IPS DF 6.9 (cell line): ENCODE results near the gene ACER3.

Experiments
- DNase-seq: peaks from one replicate; pipeline ENCODE4 v3.0.0-alpha.2; 2013; ENCODE audit warnings: low read depth, low spot score
- H3K27ac ChIP-seq: one replicate; pipeline ENCODE4 v1.5.1; 2013; ENCODE audit warnings: low read length, control low read depth
- H3K27me3 ChIP-seq: 2 replicates; pipeline ENCODE4 v1.6.1; 2013; ENCODE audit warnings: mild to moderate bottlenecking, low read length; ENCODE audit not compliant: control insufficient read depth, insufficient read depth
- H3K36me3 ChIP-seq: 2 replicates; pipeline ENCODE4 v1.6.1; 2013; ENCODE audit warnings: low read length; ENCODE audit not compliant: control insufficient read depth, insufficient read depth
- H3K4me1 ChIP-seq: 2 replicates; pipeline ENCODE4 v1.6.1; 2013; ENCODE audit warnings: low read length; ENCODE audit not compliant: control insufficient read depth, insufficient read depth
- H3K4me3 ChIP-seq: 2 replicates; pipeline ENCODE4 v1.5.1; 2013; ENCODE audit warnings: mild to moderate bottlenecking, low read length
- H3K9me3 ChIP-seq: 2 replicates; pipeline ENCODE4 v1.6.1; 2013; ENCODE audit warnings: low read length, inconsistent platforms; ENCODE audit not compliant: control insufficient read depth, insufficient read depth
- WGBS: extraction: QIAGEN DNeasy Blood & Tissue Kit; methylation state at CpG from one replicate; pipeline ENCODE4 v1.1.7; 2013; ENCODE audit warnings: mixed read lengths, missing lambda C conversion rate; ENCODE audit not compliant: insufficient read length, insufficient coverage; 5-methylcytosine and 5-hydroxymethylcytosine counted together

Gene ACER3

GRCh38 chr11:77019976-77020595 is 159.4 kb downstream of the ACER3 start:
- H3K27me3 ChIP-seq = no peaks in the 10 kb centered on the region
- no peaks in the 10 kb centered on the region for H3K36me3 ChIP-seq
- DNase-seq = no peak
- H3K9me3 ChIP-seq = no peaks in the 10 kb centered on the region
- 0 out of 2 replicates have a peak, but pooled peaks cover 2% of the 10 kb centered on the region for H3K4me1 ChIP-seq
- no CpG with 5 or more reads among the region's 2 CpGs for WGBS
- no peak overlapping the region for H3K27ac ChIP-seq
- H3K4me3 ChIP-seq = no peak overlapping the region

GRCh38 chr11:77020734-77021133 is 160.0 kb downstream of the ACER3 start:
- no peak overlapping the region for H3K27ac ChIP-seq

GRCh38 chr11:77024745-77025144 is 164.0 kb downstream of the ACER3 start:
- H3K36me3 ChIP-seq = no peaks in the 10 kb centered on the region
- no peak overlapping the region for H3K4me3 ChIP-seq
- no peaks in the 10 kb centered on the region for H3K9me3 ChIP-seq
- H3K27me3 ChIP-seq = no peaks in the 10 kb centered on the region
- no peak for DNase-seq
- 0 out of 2 replicates have a peak, but pooled peaks cover 2% of the 10 kb centered on the region for H3K4me1 ChIP-seq
- no peak overlapping the region for H3K27ac ChIP-seq

More at GRCh38 chr11:77020734-77021133, 160.0 kb downstream of the ACER3 start:
- WGBS = no CpG with 5 or more reads among the region's 2 CpGs
- no peak for DNase-seq
- no peaks in the 10 kb centered on the region for H3K36me3 ChIP-seq
- no peaks in the 10 kb centered on the region for H3K9me3 ChIP-seq
- H3K4me1 ChIP-seq = 0 out of 2 replicates have a peak, but pooled peaks cover 2% of the 10 kb centered on the region
- no peak overlapping the region for H3K4me3 ChIP-seq
- no peaks in the 10 kb centered on the region for H3K27me3 ChIP-seq

GRCh38 chr11:77026221-77026620 is 165.5 kb downstream of the ACER3 start:
- WGBS = no CpG with 5 or more reads among the region's 3 CpGs
- Histone ChIP-seq H3K36me3 (no peaks in the 10 kb centered on the region), H3K27ac (no peak overlapping the region), H3K27me3 (no peaks in the 10 kb centered on the region), H3K4me1 (no peaks in the 10 kb centered on the region), H3K4me3 (no peak overlapping the region), H3K9me3 (no peaks in the 10 kb centered on the region)
- no peak for DNase-seq

- Histone ChIP-seq H3K27me3 (no peaks in the 10 kb centered on the region), H3K36me3 (no peaks in the 10 kb centered on the region), H3K4me1 (no peaks in the 10 kb centered on the region), H3K27ac (no peak overlapping the region), H3K9me3 (no peaks in the 10 kb centered on the region), H3K4me3 (no peak overlapping the region)
- DNase-seq = no peak
- WGBS = no CpG with 5 or more reads among the region's 2 CpGs
Observed at GRCh38 chr11:77026743-77027142, 166.0 kb downstream of the ACER3 start.

GRCh38 chr11:77027275-77027674 is 166.6 kb downstream of the ACER3 start:
- no peak overlapping the region for H3K27ac ChIP-seq
- no peaks in the 10 kb centered on the region for H3K9me3 ChIP-seq
- H3K4me3 ChIP-seq = no peak overlapping the region
- no peaks in the 10 kb centered on the region for H3K4me1 ChIP-seq
- no CpG with 5 or more reads among the region's 1 CpG for WGBS
- no peaks in the 10 kb centered on the region for H3K27me3 ChIP-seq
- no peak for DNase-seq
- no peaks in the 10 kb centered on the region for H3K36me3 ChIP-seq

GRCh38 chr11:77029829-77030228 is 169.1 kb downstream of the ACER3 start:
- Histone ChIP-seq H3K36me3 (no peaks in the 10 kb centered on the region), H3K27me3 (no peaks in the 10 kb centered on the region), H3K4me1 (no peaks in the 10 kb centered on the region), H3K27ac (no peak overlapping the region), H3K4me3 (no peak overlapping the region), H3K9me3 (no peaks in the 10 kb centered on the region)
- WGBS = no CpG with 5 or more reads among the region's 7 CpGs
- no peak for DNase-seq

- Histone ChIP-seq H3K4me3 (no peak overlapping the region), H3K27ac (no peak overlapping the region), H3K27me3 (no peaks in the 10 kb centered on the region), H3K4me1 (no peaks in the 10 kb centered on the region), H3K9me3 (no peaks in the 10 kb centered on the region), H3K36me3 (no peaks in the 10 kb centered on the region)
- no peak for DNase-seq
- WGBS = no CpG with 5 or more reads among the region's 12 CpGs
Observed at GRCh38 chr11:77030834-77031414, 170.2 kb downstream of the ACER3 start.

- DNase-seq = no peak
- Histone ChIP-seq H3K9me3 (no peaks in the 10 kb centered on the region), H3K4me3 (no peak overlapping the region), H3K27me3 (no peaks in the 10 kb centered on the region), H3K36me3 (no peaks in the 10 kb centered on the region), H3K27ac (no peak overlapping the region), H3K4me1 (no peaks in the 10 kb centered on the region)
- no CpG with 5 or more reads among the region's 3 CpGs for WGBS
Observed at GRCh38 chr11:77031599-77031998, 170.9 kb downstream of the ACER3 start.

GRCh38 chr11:77035039-77035438 is 174.3 kb downstream of the ACER3 start:
- H3K9me3 ChIP-seq = no peaks in the 10 kb centered on the region
- peaks cover 1% of the 10 kb centered on the region; the same call in 1 of the 2 replicates for H3K4me1 ChIP-seq
- DNase-seq = no peak
- no CpG with 5 or more reads among the region's 2 CpGs for WGBS
- no peaks in the 10 kb centered on the region for H3K36me3 ChIP-seq
- H3K27me3 ChIP-seq = peaks cover 5% of the 10 kb centered on the region; the same call in 1 of the 2 replicates
- no peak overlapping the region for H3K4me3 ChIP-seq
- no peak overlapping the region for H3K27ac ChIP-seq

- no peak for DNase-seq
- H3K9me3 ChIP-seq = no peaks in the 10 kb centered on the region
- H3K4me1 ChIP-seq = peaks cover 2% of the 10 kb centered on the region; the same call in 1 of the 2 replicates
- no peak overlapping the region for H3K4me3 ChIP-seq
- H3K27me3 ChIP-seq = peaks cover 9% of the 10 kb centered on the region; the same call in 1 of the 2 replicates
- WGBS = no CpG with 5 or more reads among the region's 5 CpGs
- H3K27ac ChIP-seq = no peak overlapping the region
- H3K36me3 ChIP-seq = no peaks in the 10 kb centered on the region
Observed at GRCh38 chr11:77035580-77035979, 174.9 kb downstream of the ACER3 start.
